ENCODE results near the gene IGSF5. TPM values are rescaled to one million over a fixed set of nuclear protein-coding genes. Genes with fewer than 3 reads are reported as not detected.

Gene IGSF5
- polyA plus RNA-seq, 1 donor = 0.67 TPM

DNA sequence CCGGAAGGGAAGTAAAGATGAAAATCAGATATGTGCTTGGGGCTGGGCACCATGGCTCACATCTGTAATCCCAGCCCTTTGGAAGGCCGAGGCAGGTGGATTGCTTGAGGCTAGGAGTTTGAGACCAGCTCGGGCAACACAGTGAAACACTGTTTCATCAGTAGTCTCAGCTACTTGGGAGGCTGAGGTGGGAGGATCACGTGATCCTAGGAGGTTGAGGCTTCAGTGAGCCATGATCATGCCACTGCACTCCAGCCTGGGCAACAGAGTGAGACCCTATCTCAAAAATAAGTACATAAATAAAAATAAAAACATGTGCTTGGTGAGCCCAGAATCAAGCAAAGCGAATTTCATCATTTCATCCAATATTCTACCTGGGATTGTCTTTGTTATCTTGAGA is 98.9 kb downstream of the IGSF5 start:
- H3K9me3 ChIP-seq (ENCODE audit: control insufficient read depth, low read depth, low read length) = no peaks in the 10 kb centered on the region
- WGBS (ENCODE audit: insufficient coverage, low lambda C conversion rate) = 100% methylated on average over 2 of the region's 5 CpGs
- H3K27me3 ChIP-seq (ENCODE audit: control insufficient read depth, insufficient read depth, low read length) = no peaks in the 10 kb centered on the region
- DNase-seq = no peak
- H3K4me1 ChIP-seq (ENCODE audit: control insufficient read depth, insufficient read depth, low read length) = no peaks in the 10 kb centered on the region
- H3K36me3 ChIP-seq (ENCODE audit: control insufficient read depth, insufficient read depth, low read length) = no peaks in the 10 kb centered on the region
- H3K27ac ChIP-seq (ENCODE audit: low read length) = no peak overlapping the region
- H3K4me3 ChIP-seq (ENCODE audit: low read length) = no peak overlapping the region

DNA sequence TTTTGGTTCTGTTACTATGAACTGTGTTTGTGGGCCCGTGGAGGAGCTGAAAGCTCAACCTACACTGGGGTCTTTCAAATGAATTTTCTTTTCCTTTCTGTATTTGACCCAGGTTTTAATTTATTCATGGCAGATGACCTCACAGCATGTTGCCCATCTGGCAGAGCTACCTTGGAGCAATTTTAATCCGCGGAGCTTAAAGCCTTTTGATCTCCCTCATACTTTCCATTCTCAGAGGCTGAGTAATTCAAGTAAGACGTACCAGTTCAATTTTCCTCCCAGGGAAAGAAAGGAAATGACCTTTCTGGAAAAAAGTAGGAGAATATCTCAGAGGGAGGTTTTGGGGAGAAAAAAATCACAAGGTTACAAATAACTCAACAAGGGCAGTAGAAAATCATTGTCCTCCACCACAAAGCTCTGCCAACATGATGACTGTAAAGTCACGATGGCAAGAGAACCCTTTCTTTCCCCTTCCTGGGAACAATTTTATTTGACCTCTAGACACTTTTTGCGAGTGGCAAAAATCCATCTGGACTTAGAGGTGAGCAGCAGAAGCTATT is 100.7 kb downstream of the IGSF5 start:
- H3K36me3 ChIP-seq (ENCODE audit: control insufficient read depth, insufficient read depth, low read length) = no peaks in the 10 kb centered on the region
- H3K9me3 ChIP-seq (ENCODE audit: control insufficient read depth, low read depth, low read length) = no peaks in the 10 kb centered on the region
- no peak for DNase-seq
- no peak overlapping the region for H3K4me3 ChIP-seq (ENCODE audit: low read length)
- H3K27ac ChIP-seq (ENCODE audit: low read length) = no peak overlapping the region
- no peaks in the 10 kb centered on the region for H3K4me1 ChIP-seq (ENCODE audit: control insufficient read depth, insufficient read depth, low read length)
- no peaks in the 10 kb centered on the region for H3K27me3 ChIP-seq (ENCODE audit: control insufficient read depth, insufficient read depth, low read length)
- no CpG with 5 or more reads among the region's 6 CpGs for WGBS (ENCODE audit: insufficient coverage, low lambda C conversion rate)

DNA sequence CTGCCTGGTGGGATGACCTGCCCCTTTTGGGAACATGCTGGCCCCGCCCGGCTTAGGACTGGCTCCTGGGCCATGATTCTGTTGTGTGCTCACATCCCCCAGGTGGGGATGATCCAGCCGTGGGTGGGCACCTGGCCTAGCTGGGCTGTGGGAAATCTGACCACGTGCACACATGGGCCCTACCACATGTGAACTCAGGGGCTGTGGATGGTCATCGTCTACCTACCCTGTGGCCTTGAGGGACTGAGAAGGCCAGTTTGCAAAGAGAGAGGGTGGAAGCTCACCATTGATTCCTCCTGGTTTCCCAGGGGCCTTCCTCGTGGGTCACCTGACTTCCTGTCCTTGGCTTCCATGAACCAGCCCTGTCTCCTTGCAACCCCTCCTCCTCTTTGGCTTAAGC is 102.9 kb downstream of the IGSF5 start:
- no peaks in the 10 kb centered on the region for H3K4me1 ChIP-seq (ENCODE audit: control insufficient read depth, insufficient read depth, low read length)
- no peak overlapping the region for H3K4me3 ChIP-seq (ENCODE audit: low read length)
- no peaks in the 10 kb centered on the region for H3K36me3 ChIP-seq (ENCODE audit: control insufficient read depth, insufficient read depth, low read length)
- 80% methylated on average over 1 of the region's 6 CpGs for WGBS (ENCODE audit: insufficient coverage, low lambda C conversion rate)
- no peak overlapping the region for H3K27ac ChIP-seq (ENCODE audit: low read length)
- no peak for DNase-seq
- no peaks in the 10 kb centered on the region for H3K27me3 ChIP-seq (ENCODE audit: control insufficient read depth, insufficient read depth, low read length)
- H3K9me3 ChIP-seq (ENCODE audit: control insufficient read depth, low read depth, low read length) = no peaks in the 10 kb centered on the region

DNA sequence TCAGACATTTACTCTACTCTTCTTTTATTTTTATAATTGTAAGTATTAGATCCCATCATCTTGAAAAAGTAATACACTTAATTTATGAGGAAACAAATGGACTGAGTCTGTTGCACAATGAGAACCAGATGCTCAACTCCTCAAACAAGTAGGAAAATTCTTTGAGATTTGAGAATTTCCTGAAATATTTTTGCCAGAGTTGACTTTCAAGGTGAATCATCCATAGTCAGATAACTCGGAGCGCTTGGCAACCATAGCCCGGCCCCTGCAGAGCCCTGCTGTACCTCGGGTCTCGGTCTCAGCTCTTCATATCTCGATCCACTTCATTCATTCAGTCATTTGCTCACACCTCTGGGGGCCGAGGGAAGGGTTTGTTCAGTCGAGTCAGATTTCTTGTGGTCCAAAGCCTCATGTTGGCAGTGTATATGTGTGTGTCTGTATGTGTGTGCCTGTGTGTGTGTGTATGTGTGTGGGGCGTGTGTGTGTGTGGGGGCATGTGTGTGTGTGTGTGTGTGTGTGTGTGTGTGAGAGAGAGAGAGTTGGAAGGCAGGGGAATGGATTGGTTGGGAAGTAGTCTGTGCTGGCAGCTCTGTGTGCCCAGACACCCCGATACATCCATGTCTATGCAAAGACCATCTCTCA is 104.2 kb downstream of the IGSF5 start:
- no peak overlapping the region for H3K27ac ChIP-seq (ENCODE audit: low read length)
- H3K27me3 ChIP-seq (ENCODE audit: control insufficient read depth, insufficient read depth, low read length) = no peaks in the 10 kb centered on the region
- no peak for DNase-seq
- no peaks in the 10 kb centered on the region for H3K36me3 ChIP-seq (ENCODE audit: control insufficient read depth, insufficient read depth, low read length)
- no peaks in the 10 kb centered on the region for H3K9me3 ChIP-seq (ENCODE audit: control insufficient read depth, low read depth, low read length)
- no peak overlapping the region for H3K4me3 ChIP-seq (ENCODE audit: low read length)
- WGBS (ENCODE audit: insufficient coverage, low lambda C conversion rate) = 100% methylated on average over 1 of the region's 10 CpGs
- no peaks in the 10 kb centered on the region for H3K4me1 ChIP-seq (ENCODE audit: control insufficient read depth, insufficient read depth, low read length)

DNA sequence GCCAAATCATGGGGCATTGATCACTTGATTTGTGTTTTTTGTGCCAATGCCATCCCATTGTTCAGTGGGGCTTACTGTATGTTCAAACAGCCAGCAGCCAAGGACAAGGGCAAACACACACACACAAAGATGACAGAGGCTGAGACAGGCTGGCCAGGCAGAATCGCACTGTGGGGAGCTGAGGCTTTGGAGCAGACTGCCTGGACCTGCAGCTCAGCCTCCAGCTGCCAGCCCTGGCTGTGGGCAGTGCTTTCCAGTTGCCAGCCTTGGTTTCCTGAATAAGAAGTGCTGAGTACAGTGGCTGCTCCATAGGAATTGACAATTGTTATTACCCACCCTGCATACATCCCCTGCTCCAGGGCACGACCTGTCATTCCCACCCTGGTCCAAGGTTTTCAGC is 105.3 kb downstream of the IGSF5 start:
- no peak overlapping the region for H3K4me3 ChIP-seq (ENCODE audit: low read length)
- no peak overlapping the region for H3K27ac ChIP-seq (ENCODE audit: low read length)
- H3K36me3 ChIP-seq (ENCODE audit: control insufficient read depth, insufficient read depth, low read length) = no peaks in the 10 kb centered on the region
- no CpG with 5 or more reads among the region's 2 CpGs for WGBS (ENCODE audit: insufficient coverage, low lambda C conversion rate)
- H3K4me1 ChIP-seq (ENCODE audit: control insufficient read depth, insufficient read depth, low read length) = no peaks in the 10 kb centered on the region
- no peaks in the 10 kb centered on the region for H3K27me3 ChIP-seq (ENCODE audit: control insufficient read depth, insufficient read depth, low read length)
- H3K9me3 ChIP-seq (ENCODE audit: control insufficient read depth, low read depth, low read length) = no peaks in the 10 kb centered on the region
- no peak for DNase-seq

DNA sequence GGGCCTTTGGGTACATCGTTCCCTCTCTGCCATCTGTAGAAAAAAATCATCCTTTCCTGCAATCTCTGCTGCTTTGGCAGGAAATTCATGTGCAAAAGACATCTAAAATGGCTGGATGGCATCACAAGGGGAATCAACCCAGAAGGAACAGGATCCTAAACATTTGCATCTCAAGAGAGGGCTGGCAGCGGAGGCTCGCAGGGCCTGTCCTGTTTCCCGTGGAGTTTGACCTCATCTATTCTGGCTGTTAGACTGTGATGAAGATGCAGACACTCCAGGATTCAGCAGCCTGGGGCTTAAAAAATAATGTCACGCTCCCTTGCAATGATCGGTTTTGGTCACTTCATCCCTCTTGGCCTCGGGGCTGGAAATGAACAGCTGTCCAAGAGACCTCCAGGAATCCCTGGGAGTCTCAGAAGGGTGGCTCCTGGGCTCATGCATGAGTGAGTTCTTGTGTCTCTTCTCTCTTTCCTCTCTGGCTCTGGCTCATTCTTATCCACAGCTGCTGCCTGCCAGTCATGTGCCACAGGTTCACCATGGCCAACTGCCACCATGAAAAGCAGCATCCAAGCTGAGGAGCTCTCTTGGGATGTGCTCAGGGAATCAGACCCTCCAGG is 106.1 kb downstream of the IGSF5 start:
- no peaks in the 10 kb centered on the region for H3K4me1 ChIP-seq (ENCODE audit: control insufficient read depth, insufficient read depth, low read length)
- H3K9me3 ChIP-seq (ENCODE audit: control insufficient read depth, low read depth, low read length) = no peaks in the 10 kb centered on the region
- no peaks in the 10 kb centered on the region for H3K27me3 ChIP-seq (ENCODE audit: control insufficient read depth, insufficient read depth, low read length)
- H3K27ac ChIP-seq (ENCODE audit: low read length) = no peak overlapping the region
- DNase-seq = no peak
- H3K4me3 ChIP-seq (ENCODE audit: low read length) = no peak overlapping the region
- WGBS (ENCODE audit: insufficient coverage, low lambda C conversion rate) = no CpG with 5 or more reads among the region's 7 CpGs
- no peaks in the 10 kb centered on the region for H3K36me3 ChIP-seq (ENCODE audit: control insufficient read depth, insufficient read depth, low read length)

Other genes with a start within 250 kb of the IGSF5 start
- 9.9 TPM for gene B3GALT5, start 132.2 kb upstream of the IGSF5 start, polyA plus RNA-seq
- gene PCP4, start 122.3 kb downstream of the IGSF5 start, polyA plus RNA-seq = 20.5 TPM

Measured in large intestine (tissue), 3 donors.